Suprapubic skin (tissue), 4 donors: ENCODE results near the gene NME3. TPM values are rescaled to one million over a fixed set of nuclear protein-coding genes. Genes with fewer than 3 reads are reported as not detected.

Source experiments
- DNase-seq, 2 donors: peaks; one replicate each; pipeline ENCODE4 v3.0.0-alpha.2; 2019; ENCODE audit warnings: low spot score in 2 of 2
- H3K27ac ChIP-seq: fragments of 200-600 bp; sonication (generic); one replicate; pipeline ENCODE4 v1.5.1; 2019
- H3K27me3 ChIP-seq: fragments of 200-600 bp; sonication (generic); one replicate; pipeline ENCODE4 v1.5.1; 2019
- H3K36me3 ChIP-seq: fragments of 200-600 bp; sonication (generic); one replicate; pipeline ENCODE4 v1.5.1; 2019
- H3K4me1 ChIP-seq: fragments of 200-600 bp; sonication (generic); one replicate; pipeline ENCODE4 v1.5.1; 2019
- H3K4me3 ChIP-seq: fragments of 200-600 bp; sonication (generic); one replicate; pipeline ENCODE4 v1.5.1; 2019; ENCODE audit warnings: mild to moderate bottlenecking
- H3K9me3 ChIP-seq: fragments of 200-600 bp; sonication (generic); one replicate; pipeline ENCODE4 v1.5.1; 2019
- EP300 ChIP-seq: sonication (generic); formaldehyde crosslinking; IDR thresholded peaks from one replicate; pipeline ENCODE4 v1.6.1; 2017; ENCODE audit warnings: antibody characterized with exemption
- POLR2A ChIP-seq, 2 donors: fragments of 450-650 bp; IDR thresholded peaks; one replicate each; pipeline ENCODE4 v1.6.1; 2017; ENCODE audit warnings: antibody characterized with exemption in 2 of 2, mild to moderate bottlenecking in 2 of 2, moderate library complexity in 2 of 2
- POLR2AphosphoS5 ChIP-seq, 3 donors: sonication (generic); formaldehyde crosslinking; IDR thresholded peaks; one replicate each; pipeline ENCODE4 v1.6.1; 2017; ENCODE audit warnings: antibody characterized with exemption in 3 of 3
- WGBS: methylation state at CpG from one replicate; pipeline ENCODE4 v1.1.5; 2018; 5-methylcytosine and 5-hydroxymethylcytosine counted together
- total RNA-seq, 4 donors: library from RNA; depleted of rRNA; stranded (reverse); fragments of >200 nt; gene quantifications; one replicate each; pipeline ENCODE4 v1.1.0, GENCODE V29; 2016
- TF ChIP-seq, protein P1 (sequence below), 2 donors: fragments of 200-600 bp in 1 of 2; fragments of 450-650 bp in 1 of 2; sonication (generic) in 1 of 2; IDR thresholded peaks; one replicate each; pipeline ENCODE4 v1.5.1; 2016 to 2019; ENCODE audit warnings: antibody characterized with exemption in 2 of 2, mild to moderate bottlenecking in 1 of 2, moderate library complexity in 1 of 2

Gene NME3
- total RNA-seq, 4 donors from 2014 or later: 76.9 to 115 (median 103) TPM

DNA sequence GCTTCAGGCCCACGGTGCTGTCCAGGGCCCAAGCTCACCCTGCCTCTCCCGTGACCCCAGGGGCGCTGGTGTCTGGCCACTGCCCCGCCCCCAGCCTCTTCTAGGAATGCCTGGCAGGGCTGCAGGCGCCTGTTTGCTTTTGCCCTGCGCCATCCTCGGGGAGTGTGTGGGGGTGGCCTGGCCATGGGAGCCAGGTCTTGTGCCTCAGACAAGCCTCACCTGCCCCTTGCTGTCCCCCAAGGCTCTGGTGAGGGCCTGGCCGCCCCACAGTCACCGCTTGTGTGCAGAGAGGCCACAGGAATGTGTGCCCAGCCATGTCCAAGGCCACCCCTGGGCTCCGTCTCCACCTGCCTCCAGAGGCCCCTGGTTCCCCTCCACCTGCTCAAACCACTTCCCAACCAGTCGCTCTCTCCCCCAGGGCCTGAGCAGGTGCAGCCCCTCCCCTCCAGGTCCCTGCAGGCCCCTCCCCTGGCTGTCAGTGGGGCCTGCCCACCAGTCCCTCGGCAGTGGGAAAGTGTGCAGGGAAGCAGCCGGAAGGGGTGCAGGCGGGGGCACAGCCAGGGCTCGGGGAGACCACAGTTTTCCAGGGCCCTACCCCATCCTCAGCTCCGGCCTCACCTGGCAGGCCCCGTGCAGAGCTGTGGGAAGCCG, 23.0 kb upstream of the NME3 start:
- DNase-seq: peak in 1 of 2 donors; percentile 51
- H3K4me3 ChIP-seq: no peak overlapping the region
- H3K36me3 ChIP-seq: peaks cover 28% of the 10 kb centered on the region
- peaks cover 3% of the 10 kb centered on the region for H3K9me3 ChIP-seq
- 66% methylated on average over 5 of the region's 18 CpGs for WGBS
- peaks cover 4% of the 10 kb centered on the region for H3K4me1 ChIP-seq
- TF ChIP-seq EP300 (no peak), POLR2A (IDR thresholded peaks at IDR 0.05) (no peak)
- TF ChIP-seq, protein P1, sequence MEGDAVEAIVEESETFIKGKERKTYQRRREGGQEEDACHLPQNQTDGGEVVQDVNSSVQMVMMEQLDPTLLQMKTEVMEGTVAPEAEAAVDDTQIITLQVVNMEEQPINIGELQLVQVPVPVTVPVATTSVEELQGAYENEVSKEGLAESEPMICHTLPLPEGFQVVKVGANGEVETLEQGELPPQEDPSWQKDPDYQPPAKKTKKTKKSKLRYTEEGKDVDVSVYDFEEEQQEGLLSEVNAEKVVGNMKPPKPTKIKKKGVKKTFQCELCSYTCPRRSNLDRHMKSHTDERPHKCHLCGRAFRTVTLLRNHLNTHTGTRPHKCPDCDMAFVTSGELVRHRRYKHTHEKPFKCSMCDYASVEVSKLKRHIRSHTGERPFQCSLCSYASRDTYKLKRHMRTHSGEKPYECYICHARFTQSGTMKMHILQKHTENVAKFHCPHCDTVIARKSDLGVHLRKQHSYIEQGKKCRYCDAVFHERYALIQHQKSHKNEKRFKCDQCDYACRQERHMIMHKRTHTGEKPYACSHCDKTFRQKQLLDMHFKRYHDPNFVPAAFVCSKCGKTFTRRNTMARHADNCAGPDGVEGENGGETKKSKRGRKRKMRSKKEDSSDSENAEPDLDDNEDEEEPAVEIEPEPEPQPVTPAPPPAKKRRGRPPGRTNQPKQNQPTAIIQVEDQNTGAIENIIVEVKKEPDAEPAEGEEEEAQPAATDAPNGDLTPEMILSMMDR (IDR thresholded peaks at IDR 0.05): no peak
- H3K27ac ChIP-seq: no peak overlapping the region
- H3K27me3 ChIP-seq: no peaks in the 10 kb centered on the region

DNA sequence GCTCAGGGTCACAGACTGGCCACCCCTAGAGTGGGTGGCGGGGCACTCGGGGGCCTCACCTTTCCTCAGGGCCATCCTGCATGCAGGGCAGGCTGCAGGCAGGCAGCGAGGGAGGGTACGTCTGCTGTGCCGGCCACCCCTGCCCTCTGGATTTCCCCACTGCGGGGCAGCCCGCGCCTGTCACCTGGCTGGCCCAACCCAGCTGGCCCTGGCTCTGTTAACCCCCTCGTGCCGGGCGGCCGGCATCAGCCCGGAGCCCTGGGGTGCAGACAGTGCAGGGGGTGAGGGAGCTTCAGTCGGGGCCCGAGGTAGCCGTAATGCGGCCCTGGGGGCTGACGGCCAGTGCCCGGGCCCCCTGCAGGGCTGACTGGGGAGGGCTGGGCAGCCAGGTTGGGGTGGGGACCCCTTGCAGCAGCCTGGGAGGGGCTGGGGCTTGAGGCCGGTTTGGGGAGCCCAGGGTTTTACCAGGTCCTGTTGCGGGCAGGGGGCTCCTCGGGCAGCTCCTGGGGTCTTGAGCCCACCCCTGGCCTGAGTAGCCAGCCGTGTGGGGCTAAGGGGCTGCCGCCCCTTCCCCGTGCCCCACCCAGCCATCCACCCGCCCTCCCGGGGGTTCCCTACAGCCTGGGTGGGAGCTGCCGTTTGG, 22.4 kb upstream of the NME3 start, which contains the start of gene IGFALS:
Gene IGFALS, minus strand, starts transcription at position 128 of the 643 bp plus-strand sequence. Its CDS starts 53 bp downstream, at position 75.
- TF ChIP-seq, protein P1 (IDR thresholded peaks at IDR 0.05): no peak
- no peak for TF ChIP-seq EP300
- no peak for TF ChIP-seq POLR2AphosphoS5 (IDR thresholded peaks at IDR 0.05)
- no peak for TF ChIP-seq POLR2A (IDR thresholded peaks at IDR 0.05)
- H3K27me3 ChIP-seq: no peaks in the 10 kb centered on the region
- no peak within 1 kb of the TSS for H3K27ac ChIP-seq
- peak in 1 of 2 donors; percentile 55 for DNase-seq
- peaks cover 31% of the 10 kb centered on the region for H3K36me3 ChIP-seq
- 74% methylated on average over 9 of the region's 28 CpGs for WGBS
- H3K4me1 ChIP-seq: peaks cover 11% of the 10 kb centered on the region
- H3K4me3 ChIP-seq: no peak within 1 kb of the TSS
- H3K9me3 ChIP-seq: peaks cover 3% of the 10 kb centered on the region

GRCh38 chr16:1792836-1793577, 21.7 kb upstream of the NME3 start:
- H3K9me3 ChIP-seq: peaks cover 3% of the 10 kb centered on the region
- H3K27ac ChIP-seq: no peak overlapping the region
- no peak overlapping the region for H3K4me3 ChIP-seq
- peaks cover 38% of the 10 kb centered on the region for H3K36me3 ChIP-seq
- H3K4me1 ChIP-seq: peaks cover 18% of the 10 kb centered on the region
- TF ChIP-seq POLR2AphosphoS5 (IDR thresholded peaks at IDR 0.05) (no peak), POLR2A (IDR thresholded peaks at IDR 0.05) (no peak), EP300 (no peak)
- TF ChIP-seq, protein P1 (IDR thresholded peaks at IDR 0.05): no peak
- WGBS: 82% methylated on average over 5 of the region's 33 CpGs
- DNase-seq: peak in 1 of 2 donors; percentile 63
- no peaks in the 10 kb centered on the region for H3K27me3 ChIP-seq

GRCh38 chr16:1791943-1792812, 20.8 kb upstream of the NME3 start:
- TF ChIP-seq, protein P1 (IDR thresholded peaks at IDR 0.05): no peak
- DNase-seq: peak; percentile 57 to 76
- peaks cover 46% of the 10 kb centered on the region for H3K36me3 ChIP-seq
- no peaks in the 10 kb centered on the region for H3K9me3 ChIP-seq
- H3K27me3 ChIP-seq: no peaks in the 10 kb centered on the region
- no peak overlapping the region for H3K4me3 ChIP-seq
- 100% methylated on average over 4 of the region's 59 CpGs for WGBS
- H3K27ac ChIP-seq: no peak overlapping the region
- H3K4me1 ChIP-seq: peaks cover 23% of the 10 kb centered on the region
